Activated CD8-positive, alpha-beta memory T cell treated with anti-CD3 and anti-CD28 coated beads for 4 hours (primary cell): ENCODE data around the gene TOMM20.
"Not testable (repeated sequence)": the region's sequence is repeated elsewhere in the genome, so short reads cannot be mapped to it uniquely, and the experiment has no call there.

ENCODE experiments used
- DNase-seq, 2 donors: peaks; one replicate each; pipeline ENCODE4 v3.0.0-alpha.2; 2020; ENCODE audit warnings: low read depth in 2 of 2

Gene TOMM20

GRCh38 chr1:235128456-235129328 is at the start of gene TOMM20:
TOMM20 (minus strand) TSS chr1:235128837; CDS start chr1:235128715, 122 bp downstream.
- peak; percentile 84 to 90 for DNase-seq

GRCh38 chr1:235176486-235176885 is 47.8 kb upstream of the TOMM20 start:
- no peak for DNase-seq

- DNase-seq, result no peak
Measured at GRCh38 chr1:235169986-235170385, 41.3 kb upstream of the TOMM20 start.

DNA sequence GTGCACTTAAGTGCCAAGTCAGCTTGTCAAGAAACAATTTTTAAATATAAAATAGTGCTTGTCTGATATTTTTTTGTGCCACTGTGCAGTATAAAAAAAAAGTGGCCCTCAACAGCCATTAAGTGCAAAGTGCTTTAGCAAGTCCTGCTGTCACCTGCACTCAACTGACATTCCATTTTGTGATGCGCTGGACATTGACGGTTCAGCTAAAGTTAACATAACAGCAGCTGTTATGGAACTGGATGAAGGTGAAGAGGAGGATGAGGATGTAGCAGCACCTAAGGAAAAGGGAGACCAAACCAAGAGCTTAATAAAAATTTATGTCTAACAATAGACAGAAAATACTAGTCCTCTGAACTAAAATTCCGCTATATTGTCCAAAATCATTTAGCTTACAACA is 39.7 kb upstream of the TOMM20 start:
- no peak for DNase-seq

DNA sequence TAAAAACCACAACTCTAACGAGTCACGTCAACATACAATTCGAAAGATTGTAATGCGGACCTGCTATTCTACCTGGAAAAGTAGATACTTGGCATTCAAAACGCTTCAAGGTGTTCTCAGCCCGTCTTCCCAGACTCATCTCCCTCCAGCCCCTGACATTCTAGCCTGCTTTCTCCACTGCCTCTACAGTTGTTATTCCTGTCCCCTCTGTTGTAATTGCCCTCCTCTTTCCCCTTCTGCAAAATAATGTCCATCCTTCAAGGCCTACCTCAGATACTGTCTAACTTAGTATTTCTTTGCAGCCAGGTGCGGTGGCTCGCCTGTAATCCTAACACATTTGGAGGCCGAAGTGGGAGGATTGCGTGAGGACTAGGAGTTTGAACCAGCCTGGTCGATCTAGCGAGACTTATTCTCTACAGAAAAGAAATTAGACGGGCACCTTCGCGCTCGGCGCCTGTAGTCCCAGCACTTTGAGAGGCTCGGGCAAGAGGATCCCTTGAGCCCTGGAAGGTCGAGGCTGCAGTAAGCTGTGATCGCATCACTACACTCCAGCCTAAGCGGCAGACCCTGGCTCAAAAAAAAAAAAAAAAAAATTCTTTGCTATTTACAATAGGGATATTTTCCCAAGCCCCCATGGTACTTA is 33.2 kb upstream of the TOMM20 start:
- DNase-seq, result no peak

DNA sequence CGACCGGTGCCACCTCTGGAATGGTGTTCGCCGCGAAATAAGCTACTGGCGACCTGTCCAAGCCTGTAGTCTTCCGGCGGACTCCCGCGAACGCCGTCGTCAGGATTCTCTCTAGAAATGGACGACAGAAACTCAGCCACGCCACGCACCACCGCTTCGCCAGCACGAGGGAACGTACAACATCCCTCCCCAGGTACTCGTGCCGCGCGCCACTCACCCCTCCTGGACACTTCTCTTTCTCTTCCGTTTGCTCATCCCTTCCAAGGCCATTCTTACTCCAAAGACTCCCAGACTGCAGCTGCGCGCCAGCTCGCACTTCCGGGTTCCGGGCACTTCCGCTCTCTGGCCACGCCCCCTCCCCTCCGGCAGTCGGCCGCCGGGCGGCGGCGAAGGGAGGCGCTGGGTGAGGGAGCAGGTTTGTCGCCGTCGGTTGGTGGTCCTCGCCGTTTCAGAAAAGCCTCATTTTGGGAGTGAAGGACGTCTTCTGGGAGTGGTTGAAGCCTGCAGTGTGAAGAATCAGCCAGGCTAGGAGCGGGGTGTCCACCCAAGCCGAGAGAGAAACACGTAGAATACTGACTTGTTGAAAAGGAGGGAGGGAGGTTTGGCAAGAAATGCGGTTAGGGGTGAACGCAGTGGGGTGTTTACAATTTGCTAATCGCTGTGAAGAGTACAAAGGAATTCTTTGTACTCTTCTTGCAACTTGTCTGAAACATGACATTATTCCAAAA is 32.5 kb upstream of the TOMM20 start, which contains the start of gene RBM34:
Gene RBM34 (minus strand): TSS at position 294 of the 728 bp plus-strand sequence. CDS start 24 bp downstream, at position 270.
- peak; percentile 81 to 85 for DNase-seq

- DNase-seq, result no peak
Measured at GRCh38 chr1:235160383-235160956, 31.8 kb upstream of the TOMM20 start.

- DNase-seq, result not testable (repeated sequence)
Measured at GRCh38 chr1:235159930-235160329, 31.3 kb upstream of the TOMM20 start.

DNA sequence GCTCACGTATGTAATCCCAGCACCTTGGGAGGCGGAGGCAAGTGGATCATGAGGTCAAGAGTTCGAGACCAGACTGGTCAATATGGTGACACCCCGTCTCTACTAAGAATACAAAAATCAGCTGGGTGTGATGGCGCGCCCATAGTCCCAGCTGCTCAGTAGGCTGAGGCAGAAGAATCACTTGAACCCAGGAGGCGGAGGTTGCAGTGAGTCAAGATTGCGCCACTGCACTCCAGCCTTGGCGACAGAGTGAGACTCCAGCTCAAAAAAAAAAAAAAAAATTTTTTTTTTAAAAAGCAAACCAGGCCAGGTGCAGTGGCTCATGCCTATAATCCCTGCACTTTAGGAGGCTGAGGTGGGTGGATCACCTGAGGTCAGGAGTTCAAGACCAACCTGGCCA is 30.6 kb upstream of the TOMM20 start:
- DNase-seq, result not testable (repeated sequence)

GRCh38 chr1:235158680-235159079 is 30.0 kb upstream of the TOMM20 start:
- DNase-seq, result no peak

GRCh38 chr1:235157150-235157549 is 28.5 kb upstream of the TOMM20 start:
- DNase-seq, result no peak

- no peak for DNase-seq
Measured at GRCh38 chr1:235156740-235157139, 28.1 kb upstream of the TOMM20 start.

DNA sequence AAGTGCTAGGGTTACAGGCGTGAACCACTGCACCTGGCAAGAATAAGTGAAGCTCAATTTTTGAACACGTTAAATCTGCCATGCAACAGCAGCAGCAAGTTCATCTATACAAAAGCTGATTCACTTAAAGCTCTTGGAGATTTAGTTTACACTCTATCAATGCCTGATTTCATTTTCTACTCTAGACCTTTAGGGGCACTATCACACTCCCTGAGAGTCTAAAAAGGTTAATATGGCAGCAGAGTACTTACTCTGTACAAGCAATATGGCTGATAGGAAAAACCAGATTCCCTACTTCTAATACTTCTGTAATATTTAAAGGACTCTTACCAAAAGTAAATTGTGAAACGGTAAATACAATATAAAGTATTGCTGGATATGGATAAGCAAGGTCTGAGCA is 27.6 kb upstream of the TOMM20 start:
- no peak for DNase-seq

GRCh38 chr1:235152235-235152634 is 23.6 kb upstream of the TOMM20 start:
- no peak for DNase-seq

- no peak for DNase-seq
Measured at GRCh38 chr1:235151033-235151432, 22.4 kb upstream of the TOMM20 start.

DNA sequence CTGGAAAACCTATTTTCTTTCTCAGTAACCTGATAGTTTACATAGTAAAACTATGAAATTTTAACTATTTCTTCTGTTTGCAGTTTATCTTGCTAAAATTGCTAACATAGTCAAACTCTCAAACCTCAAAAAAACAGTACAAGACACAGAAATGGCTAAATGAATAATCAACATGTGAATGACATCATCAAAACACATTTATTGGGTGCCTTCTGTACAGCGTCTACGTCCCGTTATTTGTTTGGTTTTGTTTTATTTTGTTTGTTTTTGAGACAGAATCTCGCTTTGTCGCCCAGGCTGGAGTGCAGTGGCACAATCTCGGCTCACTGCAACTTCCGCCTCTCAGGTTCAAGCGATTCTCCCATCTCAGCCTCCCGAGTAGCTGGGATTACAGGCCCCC is 21.2 kb upstream of the TOMM20 start:
- no peak for DNase-seq

GRCh38 chr1:235147269-235147668 is 18.6 kb upstream of the TOMM20 start:
- no peak for DNase-seq

DNA sequence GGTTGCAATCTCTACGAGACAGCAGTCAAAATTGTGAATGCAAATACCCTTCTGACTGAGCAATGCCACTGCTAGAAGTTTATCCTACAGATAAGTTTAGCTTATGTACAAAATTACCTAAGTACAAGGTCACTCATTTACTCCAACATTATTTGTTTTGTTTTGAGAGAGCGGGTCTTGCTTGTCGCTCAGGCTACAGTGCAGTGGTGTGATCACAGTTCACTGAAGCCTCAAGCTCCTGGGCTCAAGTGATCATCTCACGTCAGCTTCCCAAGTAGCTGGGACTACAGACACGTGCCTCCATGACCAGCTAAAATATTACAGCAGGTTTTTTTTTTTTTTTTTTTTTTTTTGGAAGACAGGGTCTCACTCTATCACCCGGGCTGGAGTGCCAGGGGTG is 17.0 kb upstream of the TOMM20 start:
- no peak for DNase-seq

DNA sequence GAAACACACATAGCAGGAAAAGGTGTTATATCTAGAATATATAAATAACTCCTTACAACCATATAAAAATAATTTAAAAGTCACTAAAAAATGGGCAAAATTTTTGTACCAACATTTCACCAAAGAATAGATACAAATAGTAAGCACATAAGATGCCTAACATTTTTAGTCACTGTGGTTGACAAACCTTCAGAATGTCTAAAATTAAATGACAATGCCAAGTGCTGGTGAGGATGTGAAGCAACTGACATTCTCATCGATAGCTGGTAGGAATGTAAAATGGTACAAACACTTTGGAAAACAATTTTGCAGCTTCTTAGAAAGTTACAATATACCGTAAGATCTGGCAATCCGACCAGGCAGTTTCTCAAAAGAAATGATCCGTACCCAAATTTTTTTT is 14.4 kb upstream of the TOMM20 start:
- DNase-seq, result no peak

DNA sequence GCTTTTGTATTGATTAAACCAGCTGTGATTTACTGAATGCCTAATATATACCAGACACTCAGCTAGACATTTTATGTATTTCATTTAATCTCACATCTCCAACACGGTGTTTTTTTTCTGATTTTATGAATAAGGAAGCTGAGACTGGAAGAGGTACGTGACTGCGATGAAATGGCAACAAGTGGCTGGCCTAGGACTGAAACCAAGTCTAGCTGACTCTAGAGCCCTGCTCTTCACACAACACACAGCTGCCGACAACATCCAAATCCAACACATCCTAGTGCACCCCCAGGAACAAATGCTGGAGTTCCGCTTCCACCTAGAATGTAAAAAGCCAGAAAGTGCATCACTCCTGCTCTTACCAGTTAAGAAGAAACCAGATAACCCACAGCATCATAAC is 10.7 kb upstream of the TOMM20 start:
- no peak for DNase-seq

DNA sequence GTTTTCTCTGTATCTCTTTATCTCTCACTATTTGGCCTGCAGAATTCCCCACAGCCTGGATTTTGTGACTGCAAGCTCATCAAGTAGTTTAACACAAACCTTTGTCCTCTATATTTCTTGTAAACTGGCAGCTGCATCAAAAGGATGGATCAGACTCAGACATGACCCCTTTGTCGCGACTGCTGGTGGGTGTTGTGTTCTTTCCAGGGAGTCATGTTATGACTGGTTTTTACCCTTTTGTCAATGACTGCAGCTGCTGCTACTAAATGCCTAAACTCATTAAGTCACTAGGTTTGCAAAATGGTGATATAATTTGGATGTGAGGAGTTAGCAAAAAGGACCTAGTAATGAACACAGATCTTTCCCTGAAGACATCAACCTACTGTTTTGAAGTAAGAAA is 10.2 kb upstream of the TOMM20 start:
- DNase-seq, result no peak

DNA sequence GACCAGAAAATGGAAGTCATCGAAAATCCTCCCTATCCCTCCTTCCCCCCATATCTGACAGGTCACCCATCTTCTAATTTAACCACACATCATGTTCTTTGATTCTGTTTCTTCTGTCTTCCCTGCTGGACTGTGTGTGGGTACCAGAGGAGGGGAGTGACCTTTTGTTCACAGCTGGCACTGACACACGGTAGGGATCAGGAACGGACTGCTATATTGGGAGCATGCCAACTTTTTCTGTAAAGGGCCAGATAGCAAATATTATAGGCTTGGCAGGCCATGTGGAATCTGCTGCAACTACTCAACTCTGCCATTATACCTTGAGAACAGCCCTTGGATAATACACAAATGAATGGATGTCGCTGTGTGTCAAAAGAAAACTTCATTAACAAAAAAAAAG is 7.5 kb upstream of the TOMM20 start:
- DNase-seq, result no peak
